Activated T-cell treated with anti-CD3 and anti-CD28 coated beads for 24 hours (primary cell): ENCODE data around the gene TTN.

Experiments
- DNase-seq: peaks from one replicate; pipeline ENCODE4 v3.0.0-alpha.2; 2020; ENCODE audit warnings: low read depth

The TTN gene

GRCh38 chr2:178650554-178650953 is 156.7 kb downstream of the TTN start:
- DNase-seq = no peak

- DNase-seq = no peak
Observed at GRCh38 chr2:178644919-178645318, 162.3 kb downstream of the TTN start.

DNA sequence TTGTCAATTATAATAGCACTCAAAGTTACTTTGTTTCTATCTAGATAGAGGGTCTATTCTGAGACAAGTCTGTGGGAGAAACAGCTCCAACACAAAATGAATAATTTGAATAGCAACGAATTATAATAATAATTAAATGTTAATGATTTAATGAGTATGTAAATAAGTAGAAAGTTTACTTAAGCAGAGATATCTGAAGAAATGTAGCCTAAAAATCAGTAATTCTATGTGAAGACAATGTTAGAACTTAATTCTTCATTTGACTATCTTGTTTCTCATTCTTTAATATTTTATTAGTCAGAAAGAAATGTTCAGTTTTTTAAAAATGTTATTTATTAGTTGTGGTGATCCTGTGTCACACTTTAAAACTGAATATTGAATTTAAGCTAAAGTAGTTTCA is 165.7 kb downstream of the TTN start:
- DNase-seq = no peak

- no peak for DNase-seq
Observed at GRCh38 chr2:178635897-178636296, 171.3 kb downstream of the TTN start.

GRCh38 chr2:178632729-178633128 is 174.5 kb downstream of the TTN start:
- no peak for DNase-seq

GRCh38 chr2:178630581-178630980 is 176.6 kb downstream of the TTN start:
- DNase-seq = no peak

DNA sequence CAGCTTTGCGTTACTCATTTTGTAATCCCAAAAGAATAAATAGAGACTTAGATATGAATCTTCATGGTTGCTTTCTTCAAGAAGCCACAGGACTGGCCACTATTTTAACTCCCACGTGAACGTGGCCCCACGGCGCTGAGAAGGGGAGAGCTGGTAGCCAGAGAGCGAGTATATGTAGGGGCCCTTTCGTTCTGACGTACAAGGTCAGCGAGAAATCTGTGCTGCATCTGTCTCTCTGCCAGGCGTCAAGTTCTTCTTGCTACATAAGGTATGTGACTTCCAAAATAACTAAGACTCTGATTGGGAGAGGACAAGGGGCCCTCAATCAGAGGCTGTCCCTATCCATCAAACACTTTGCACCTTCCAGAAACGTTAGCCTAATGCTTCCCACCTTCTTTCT is 177.8 kb downstream of the TTN start:
- DNase-seq = no peak

DNA sequence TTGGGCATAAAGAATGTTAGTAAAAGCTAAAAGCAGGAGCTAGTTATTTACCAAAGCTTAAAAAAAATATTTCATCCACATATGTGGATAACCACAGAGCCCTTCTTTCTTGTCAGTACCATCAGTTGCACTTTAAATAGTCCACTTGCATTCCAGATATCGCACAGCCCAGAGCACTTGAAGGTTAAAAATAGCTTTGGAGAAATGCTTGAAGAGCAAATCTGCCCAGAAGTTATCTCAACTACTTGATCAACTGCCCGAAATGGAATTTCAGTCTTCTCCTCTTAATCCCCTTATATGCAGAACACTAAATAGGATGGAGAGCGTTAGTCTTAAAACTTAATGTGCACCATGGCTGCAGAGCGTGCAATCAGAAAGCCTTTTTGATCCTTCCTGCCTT is 178.6 kb downstream of the TTN start:
- DNase-seq = no peak

DNA sequence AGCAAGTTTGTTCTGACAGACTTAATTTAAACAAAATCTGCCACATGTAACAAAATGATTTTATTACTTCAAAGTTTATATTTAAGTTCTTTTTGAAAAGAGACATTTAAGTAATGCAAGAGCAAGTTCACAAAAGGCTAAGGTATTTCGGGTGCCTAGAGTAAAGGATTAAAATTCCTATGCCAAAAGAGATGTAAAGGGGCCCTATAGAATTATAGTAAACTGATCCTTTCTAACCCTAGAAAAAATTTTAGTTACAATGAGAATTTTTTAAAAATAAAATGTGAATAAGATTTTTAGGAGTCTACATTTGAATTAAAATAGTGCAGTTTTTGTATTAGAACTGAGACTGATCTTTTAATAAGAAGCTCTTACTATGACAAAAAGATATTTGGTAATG is 179.8 kb downstream of the TTN start:
- DNase-seq = no peak

- DNase-seq = no peak
Observed at GRCh38 chr2:178615969-178616368, 191.3 kb downstream of the TTN start.

- no peak for DNase-seq
Observed at GRCh38 chr2:178602901-178603300, 204.3 kb downstream of the TTN start.

GRCh38 chr2:178592655-178593054 is 214.6 kb downstream of the TTN start:
- no peak for DNase-seq

DNA sequence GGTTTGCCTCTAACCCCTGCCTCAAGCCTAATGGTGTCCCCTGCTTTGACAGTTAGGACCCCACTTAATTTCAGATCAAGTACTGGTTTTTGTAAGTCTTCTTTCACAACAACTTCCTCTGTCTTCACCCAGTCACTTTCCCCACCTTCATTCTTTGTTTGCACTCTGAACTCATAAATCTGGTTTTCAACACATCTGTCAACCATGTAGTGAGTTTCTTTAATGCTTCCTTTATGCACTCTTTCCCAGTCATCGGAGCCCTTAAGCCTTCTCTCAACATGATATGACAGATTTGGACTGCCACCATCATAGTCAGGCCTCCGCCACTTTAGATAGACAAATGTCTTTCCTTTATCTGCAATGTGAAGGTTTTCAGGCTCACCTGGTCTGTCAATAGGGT is 217.9 kb downstream of the TTN start:
- no peak for DNase-seq

DNA sequence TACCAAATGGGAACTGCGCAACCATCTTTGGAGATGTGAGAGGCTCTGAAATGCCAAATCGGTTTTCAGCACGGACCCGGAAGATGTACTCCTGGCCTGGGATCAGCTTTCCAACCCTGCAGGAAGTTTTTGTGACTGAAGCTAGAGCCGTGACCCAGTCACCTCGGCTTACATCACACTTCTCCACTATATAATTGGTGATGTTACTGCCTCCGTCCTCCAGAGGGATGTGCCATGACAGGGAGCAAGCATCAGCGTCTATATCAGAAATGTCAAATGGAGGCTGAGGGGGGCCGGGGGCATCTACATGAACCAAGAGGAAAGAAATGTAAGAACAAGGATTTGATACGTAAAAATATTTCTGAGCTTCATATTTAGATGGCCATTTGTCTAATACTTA is 222.6 kb downstream of the TTN start:
- DNase-seq = no peak

GRCh38 chr2:178579006-178579405 is 228.2 kb downstream of the TTN start:
- DNase-seq = no peak

DNA sequence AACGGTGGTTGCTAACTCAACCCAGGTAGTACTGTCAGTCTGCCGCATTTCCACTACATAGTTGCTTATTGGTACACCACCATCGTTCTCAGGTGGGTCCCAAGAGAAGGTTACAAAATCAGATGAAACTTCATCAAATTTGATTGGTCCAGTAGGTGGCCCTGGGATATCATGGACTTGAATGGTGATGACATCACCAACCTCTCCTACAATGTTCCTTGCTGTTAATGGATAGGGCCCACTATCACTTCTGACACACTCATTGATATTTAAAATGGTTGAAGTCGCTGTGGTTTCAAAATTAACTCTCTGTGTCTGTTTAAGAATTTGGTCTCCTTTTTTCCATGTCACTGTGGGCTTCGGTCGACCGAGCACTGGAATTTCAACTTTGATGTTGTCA is 232.4 kb downstream of the TTN start:
- DNase-seq = no peak

DNA sequence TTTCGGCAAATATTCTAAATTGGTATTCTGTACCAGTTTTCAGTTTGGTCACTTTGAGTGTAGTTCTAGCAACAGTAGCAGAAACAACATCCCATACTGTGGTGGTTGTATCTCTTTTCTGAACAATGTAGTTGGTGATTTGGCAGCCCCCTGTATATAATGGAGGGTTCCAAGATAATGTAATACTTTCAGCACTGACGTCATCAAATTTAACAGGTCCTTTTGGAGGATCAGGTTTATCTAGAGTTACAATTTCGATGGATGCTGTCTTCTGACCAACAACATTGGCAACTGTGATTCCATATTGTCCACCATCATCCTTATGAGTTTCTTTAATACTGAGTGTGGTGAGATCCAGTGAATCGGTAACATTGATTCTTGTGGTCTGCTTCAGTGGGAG is 239.0 kb downstream of the TTN start:
- no peak for DNase-seq

DNA sequence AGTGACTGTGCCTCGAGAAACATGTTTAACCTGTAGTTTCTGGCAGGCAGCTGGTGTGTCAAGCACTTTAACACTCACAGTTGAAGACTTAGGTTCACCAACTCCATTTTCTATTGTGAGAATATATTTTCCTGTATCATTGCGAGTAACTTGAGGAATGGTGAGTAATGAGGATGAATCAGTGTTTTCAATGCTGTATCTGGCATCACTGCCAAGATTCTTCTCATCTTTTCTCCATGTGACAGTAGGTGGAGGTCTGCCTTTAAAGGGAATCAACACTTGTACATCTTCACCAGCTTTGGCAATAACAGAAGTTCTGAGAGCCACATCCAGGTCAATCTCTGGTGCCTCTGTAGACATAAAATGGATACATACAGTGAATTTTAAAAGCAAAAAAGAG is 254.2 kb downstream of the TTN start:
- DNase-seq = no peak

DNA sequence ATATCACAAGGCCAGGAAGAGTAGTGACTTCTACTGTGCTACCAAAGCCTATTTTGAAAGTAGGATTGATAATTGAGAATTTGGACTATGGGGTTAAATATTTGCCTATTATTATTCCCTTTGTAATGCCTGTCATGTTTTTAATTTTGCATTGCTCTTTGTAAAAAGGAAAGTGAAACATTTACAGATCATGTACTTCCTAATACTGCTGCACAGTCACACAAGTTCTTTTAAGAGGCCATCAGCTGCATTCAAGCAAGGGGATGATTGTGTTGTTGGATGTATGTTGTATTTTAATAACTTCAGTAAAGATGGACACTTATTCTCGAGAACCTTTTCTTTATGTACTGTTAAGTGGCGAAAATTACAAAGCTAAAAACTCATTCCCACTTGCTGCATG is 256.9 kb downstream of the TTN start:
- DNase-seq = no peak

DNA sequence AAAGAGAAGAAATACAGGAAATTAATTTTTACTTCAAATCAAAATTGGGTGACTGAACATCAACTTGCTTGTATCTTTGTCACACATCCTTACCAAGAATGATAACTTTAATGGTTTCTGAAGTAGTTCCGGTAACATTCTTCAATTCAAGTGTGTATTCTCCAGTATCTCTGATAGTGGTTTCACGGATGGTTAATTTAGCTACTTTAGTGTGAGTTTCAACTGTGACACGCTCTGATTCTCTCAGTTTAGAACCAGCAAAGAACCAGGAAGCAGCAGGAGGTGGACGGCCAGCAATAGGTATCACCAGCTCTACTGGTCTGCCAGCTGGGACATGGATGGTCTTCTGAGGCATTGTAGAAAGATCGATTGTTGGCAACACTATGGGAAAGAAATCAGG is 264.7 kb downstream of the TTN start:
- DNase-seq = no peak

DNA sequence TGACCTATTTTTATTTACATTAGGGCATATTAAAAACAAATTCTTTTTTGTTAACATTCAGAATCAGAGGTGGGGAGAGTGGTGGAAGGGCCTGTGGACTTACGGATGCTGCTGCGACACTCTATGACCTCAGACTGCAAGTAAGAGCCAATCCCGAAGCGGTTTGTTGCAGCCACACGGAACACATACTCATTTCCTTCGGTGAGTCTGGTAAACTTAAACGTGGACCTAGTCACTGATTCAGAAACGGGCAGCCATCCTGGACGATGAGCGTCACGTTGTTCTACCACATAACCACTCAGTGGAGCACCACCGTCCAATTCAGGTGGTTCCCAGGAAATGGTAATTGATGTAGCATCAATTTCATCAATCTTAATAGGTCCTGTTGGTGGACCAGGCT is 265.1 kb downstream of the TTN start:
- DNase-seq = no peak

DNA sequence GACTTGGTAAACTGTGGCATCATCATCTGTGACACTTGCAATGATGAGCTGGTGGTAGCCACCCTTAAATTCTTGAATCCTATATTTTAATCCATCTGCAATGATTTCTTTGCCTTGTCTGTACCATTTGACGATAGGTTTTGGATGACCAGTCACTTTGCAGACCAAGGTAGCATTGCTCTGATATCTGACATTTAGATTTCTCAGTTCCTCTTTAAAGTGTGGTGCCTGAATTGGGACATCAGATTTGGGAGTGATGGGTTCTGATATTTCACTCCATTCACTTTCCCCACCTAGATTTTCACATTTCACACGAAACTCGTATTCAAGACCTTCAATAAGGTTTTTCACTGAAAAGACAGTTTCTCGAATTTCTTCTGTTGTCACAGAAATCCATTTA is 271.2 kb downstream of the TTN start:
- DNase-seq = no peak

DNA sequence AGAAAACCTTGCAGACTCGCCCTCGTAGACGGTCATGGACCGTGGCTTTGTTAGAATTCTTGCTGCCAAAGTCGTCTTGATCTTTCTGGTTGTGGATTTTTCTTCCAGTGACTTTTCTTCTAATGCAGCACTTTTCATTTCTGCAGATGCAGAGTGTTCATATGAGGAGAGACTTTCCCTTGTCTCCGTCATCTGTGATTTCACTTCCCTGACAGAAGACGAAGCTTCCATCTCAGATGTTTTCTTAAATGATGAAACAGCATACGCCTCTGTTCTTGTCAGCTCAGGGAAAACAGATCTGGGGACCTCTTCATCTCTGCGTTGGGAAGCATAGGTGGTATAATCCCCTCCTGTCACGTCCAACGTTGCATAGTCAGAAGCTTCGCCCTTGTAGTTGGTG is 276.1 kb downstream of the TTN start:
- no peak for DNase-seq

DNA sequence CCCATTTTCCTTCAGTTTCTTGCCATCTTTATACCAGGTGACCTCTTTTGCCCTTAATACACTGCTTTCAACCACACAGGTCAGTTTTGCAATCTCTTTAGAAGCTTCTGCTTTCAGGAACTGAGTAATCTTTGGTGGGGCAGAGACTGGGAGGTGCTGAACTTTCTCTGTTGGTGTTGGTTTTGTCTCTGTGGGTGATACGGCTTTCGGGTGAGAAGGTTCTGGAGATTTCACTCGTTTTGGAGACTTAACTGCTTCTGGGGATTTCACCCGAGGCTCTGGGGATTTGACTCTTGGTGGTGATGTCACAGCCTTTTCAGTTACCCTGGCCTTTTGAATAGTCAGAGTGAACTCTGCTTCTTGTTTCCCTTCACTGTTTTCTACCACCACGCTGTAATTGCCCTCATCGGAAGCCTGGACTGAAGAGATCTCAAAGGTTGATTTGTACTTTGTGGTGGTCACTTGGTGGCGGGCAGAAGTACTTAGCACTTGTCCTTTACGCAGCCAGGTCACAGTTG is 276.5 kb downstream of the TTN start:
- DNase-seq = peak; percentile 16

DNA sequence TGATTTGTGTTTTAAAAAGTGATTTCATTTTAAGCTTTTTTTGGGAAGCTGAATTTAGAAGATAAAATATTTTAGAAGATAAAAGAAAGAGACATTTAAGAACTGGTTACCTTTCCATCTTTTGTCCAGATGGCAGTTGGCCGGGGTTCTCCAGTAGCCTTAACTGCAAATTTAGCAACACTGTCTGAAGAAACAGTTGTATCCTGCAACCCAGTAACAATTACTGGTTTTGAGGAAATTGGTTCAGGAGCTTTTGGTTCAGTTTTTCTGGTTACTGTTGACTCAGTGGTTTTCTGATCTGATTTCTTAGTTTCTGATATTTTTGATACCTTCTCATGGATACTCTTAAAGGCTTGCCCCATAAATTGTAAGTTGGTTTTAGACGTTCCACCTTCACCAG is 277.1 kb downstream of the TTN start:
- DNase-seq = no peak
